Cardiac fibroblast (primary cell): ENCODE measurements around the gene ANKS1B.

ENCODE experiments used
- DNase-seq, 2 donors: peaks; one replicate each; pipeline versions ENCODE4 v3.0.0 to v3.0.0-alpha.2; 2010; ENCODE audit warnings: low read depth in 2 of 2
- H3K4me3 ChIP-seq, 2 donors: replicated peaks in 1 of 2; 1 replicate in 1 of 2; 2 replicates in 1 of 2; pipeline ENCODE4 v1.5.1; 2011; ENCODE audit warnings: low read depth in 2 of 2, low read length in 2 of 2, mild to moderate bottlenecking in 2 of 2, moderate library complexity in 1 of 2
- TF ChIP-seq, protein P1 (sequence below): IDR thresholded peaks from one replicate; pipeline ENCODE4 v1.5.1; 2011; ENCODE audit warnings: low read depth, mild to moderate bottlenecking, low read length, inconsistent platforms

The ANKS1B gene

GRCh38 chr12:99935608-99936007, 49.1 kb downstream of the ANKS1B start:
- no peak for DNase-seq
- no peak overlapping the region for H3K4me3 ChIP-seq
- TF ChIP-seq, protein P1, sequence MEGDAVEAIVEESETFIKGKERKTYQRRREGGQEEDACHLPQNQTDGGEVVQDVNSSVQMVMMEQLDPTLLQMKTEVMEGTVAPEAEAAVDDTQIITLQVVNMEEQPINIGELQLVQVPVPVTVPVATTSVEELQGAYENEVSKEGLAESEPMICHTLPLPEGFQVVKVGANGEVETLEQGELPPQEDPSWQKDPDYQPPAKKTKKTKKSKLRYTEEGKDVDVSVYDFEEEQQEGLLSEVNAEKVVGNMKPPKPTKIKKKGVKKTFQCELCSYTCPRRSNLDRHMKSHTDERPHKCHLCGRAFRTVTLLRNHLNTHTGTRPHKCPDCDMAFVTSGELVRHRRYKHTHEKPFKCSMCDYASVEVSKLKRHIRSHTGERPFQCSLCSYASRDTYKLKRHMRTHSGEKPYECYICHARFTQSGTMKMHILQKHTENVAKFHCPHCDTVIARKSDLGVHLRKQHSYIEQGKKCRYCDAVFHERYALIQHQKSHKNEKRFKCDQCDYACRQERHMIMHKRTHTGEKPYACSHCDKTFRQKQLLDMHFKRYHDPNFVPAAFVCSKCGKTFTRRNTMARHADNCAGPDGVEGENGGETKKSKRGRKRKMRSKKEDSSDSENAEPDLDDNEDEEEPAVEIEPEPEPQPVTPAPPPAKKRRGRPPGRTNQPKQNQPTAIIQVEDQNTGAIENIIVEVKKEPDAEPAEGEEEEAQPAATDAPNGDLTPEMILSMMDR = no peak

GRCh38 chr12:99926511-99927169, 58.1 kb downstream of the ANKS1B start:
- no peak overlapping the region for H3K4me3 ChIP-seq
- DNase-seq = no peak
- TF ChIP-seq, protein P1 = no peak

DNA sequence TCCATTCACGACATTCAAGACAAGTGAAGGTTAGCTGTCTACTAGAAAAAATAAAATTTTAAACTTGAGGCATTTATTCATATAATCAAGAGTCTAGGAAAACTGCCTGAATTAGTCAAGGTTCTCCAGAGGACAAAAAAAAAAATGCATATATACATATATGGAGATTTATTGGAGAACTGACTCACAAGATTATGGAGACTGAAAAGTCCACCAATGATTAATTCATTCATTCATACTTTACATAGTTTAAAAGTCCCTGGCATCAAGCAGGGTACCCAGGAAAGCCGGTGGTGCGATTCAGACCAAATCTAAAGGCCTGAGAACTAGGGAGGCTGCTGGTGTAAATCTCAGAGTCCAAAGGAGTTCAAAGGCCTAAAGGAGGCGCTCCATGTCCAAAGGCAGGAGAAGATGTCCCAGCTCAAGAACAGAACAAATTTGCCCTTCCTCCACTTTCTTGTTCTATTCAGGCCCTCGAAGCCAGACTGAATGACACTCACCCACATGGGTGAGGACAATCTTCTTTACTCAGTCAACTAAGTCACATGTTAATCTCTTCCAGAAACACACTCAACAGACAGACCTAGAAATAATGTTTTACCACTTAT, 64.3 kb downstream of the ANKS1B start:
- no peak overlapping the region for H3K4me3 ChIP-seq
- DNase-seq = no peak
- TF ChIP-seq, protein P1 = no peak

DNA sequence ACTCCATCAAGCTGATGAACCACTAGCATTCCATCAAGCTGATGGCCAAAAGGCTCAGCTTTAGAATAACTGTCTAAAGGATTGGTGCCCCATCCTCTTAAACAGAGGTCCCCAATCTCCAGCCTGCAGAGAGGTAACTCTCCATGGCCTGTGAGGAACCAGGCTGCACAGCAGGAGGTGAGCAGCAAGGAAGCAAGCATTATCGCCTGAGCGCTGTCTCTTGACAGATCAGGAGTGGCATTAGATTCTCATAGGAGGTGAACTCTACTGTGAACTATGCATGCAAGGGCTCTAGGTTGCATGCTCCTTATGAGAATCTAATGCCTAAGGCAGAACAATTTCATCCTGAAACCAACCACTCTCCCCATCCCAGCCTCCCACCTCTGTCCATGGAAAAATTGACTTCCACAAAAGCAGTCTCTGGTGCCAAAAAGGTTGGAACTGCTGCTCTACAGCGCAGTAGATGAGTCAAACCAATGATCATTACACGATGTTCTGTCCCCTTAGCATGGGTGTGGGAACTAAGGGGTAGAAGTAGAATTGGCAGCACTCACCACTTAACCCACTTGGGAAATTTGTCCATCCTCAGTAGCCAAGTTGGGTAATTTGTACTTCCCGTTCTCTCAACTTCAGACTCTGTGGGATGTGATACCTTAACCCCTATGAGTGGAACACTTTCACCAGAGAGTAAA, 66.9 kb downstream of the ANKS1B start:
- TF ChIP-seq, protein P1 = no peak
- peak; percentile 51 to 63 for DNase-seq
- H3K4me3 ChIP-seq = no peak overlapping the region

DNA sequence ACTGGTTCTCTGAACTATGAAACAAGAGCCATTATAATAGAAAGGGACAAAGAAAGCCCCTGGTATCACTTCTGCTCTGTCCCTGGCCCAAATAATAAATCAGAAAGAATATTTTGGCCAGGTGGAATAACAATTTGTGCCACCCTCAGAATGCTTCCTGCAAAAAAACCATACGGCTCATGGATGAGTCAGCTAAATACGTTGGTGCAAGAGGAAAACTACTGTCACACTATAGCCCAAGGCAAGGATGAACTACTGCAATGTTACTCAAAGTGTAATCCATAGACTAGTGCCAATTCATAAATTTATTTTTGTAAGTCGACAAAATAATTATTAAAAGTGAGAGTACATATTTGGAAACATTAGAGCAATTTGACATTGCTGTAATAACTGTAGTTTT, 68.2 kb downstream of the ANKS1B start:
- no peak for DNase-seq
- H3K4me3 ChIP-seq = no peak overlapping the region
- TF ChIP-seq, protein P1 = no peak

DNA sequence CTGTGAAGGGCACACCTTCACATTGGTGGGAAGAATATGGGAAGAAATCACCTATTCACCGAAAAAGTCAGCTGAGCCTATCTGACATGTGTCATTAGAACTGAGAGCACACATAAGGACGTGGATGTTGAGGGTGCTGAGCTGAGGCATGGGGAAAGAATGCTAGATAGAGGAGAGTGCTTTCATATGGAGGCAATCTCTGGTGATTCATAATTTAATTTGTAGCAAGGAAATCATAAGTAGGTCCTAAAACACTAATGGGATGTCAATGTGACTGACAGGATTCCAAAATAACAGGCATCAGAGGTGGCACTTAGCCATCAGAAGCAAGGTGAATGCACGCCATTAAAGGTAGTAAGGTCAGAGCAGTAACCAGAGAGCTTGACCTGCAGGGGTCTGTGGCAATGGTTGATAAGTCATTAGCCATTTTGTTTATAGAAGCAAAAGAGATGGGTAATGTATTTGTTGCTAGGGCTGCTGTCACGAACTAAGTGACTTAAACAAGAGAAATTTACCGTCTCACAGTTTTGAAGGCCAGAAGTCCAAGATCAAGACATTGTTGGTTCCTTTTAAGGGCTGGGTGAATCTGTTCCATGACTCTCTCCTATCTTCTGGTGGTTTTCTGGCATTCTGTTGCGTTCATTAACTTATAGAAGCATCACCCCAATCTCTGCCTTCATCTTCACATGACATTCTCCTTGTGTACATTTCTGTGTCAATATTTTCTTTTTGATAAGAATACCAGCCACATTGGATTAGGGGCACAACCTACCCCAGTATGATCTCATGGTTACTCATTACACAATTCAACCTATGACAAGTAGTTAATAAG, 69.3 kb downstream of the ANKS1B start:
- TF ChIP-seq, protein P1 = no peak
- no peak overlapping the region for H3K4me3 ChIP-seq
- peak; percentile 17 to 54 for DNase-seq
